SU-DHL-6 (cell line): ENCODE data around the gene DIAPH2.

Source experiments
- H2AFZ ChIP-seq: fragments of 200-600 bp; sonication (generic); 2 replicates; pipeline ENCODE4 v1.6.1; 2014; ENCODE audit warnings: low read depth, mild to moderate bottlenecking, moderate library complexity, mixed read lengths, antibody characterized with exemption, low read length; ENCODE audit not compliant: severe bottlenecking
- H3F3A ChIP-seq: fragments of 200-600 bp; shearing (Covaris generic); 2 replicates; pipeline ENCODE4 v1.6.0; 2016; ENCODE audit warnings: antibody characterized with exemption, mild to moderate bottlenecking; ENCODE audit not compliant: insufficient read depth
- H3K27ac ChIP-seq: fragments of 200-600 bp; sonication (generic); 2 replicates; pipeline ENCODE4 v1.5.1; 2016; ENCODE audit warnings: low read depth, mild to moderate bottlenecking, low read length, moderate library complexity, mixed read lengths
- H3K27me3 ChIP-seq: fragments of 200-600 bp; sonication (generic), shearing (Covaris generic); 2 replicates; pipeline ENCODE4 v1.6.0; 2014; ENCODE audit warnings: mild to moderate bottlenecking, low read length
- H3K36me3 ChIP-seq: fragments of 200-600 bp; sonication (generic); 2 replicates; pipeline ENCODE4 v1.6.1; 2014; ENCODE audit warnings: mild to moderate bottlenecking, low read length, mixed read lengths
- H3K4me2 ChIP-seq: fragments of 300-600, 200-600 bp; shearing (Covaris generic), sonication (generic); 2 replicates; pipeline ENCODE4 v1.6.0; 2014; ENCODE audit warnings: low read length, low read depth, mild to moderate bottlenecking; ENCODE audit not compliant: poor library complexity, severe bottlenecking
- H3K4me3 ChIP-seq: fragments of 200-600 bp; sonication (generic); 2 replicates; pipeline ENCODE4 v1.5.1; 2014; ENCODE audit warnings: antibody characterized with exemption, low read length, mild to moderate bottlenecking, mixed read lengths; ENCODE audit not compliant: insufficient read depth, poor library complexity, severe bottlenecking
- H3K79me2 ChIP-seq: fragments of 200-600 bp; sonication (generic); 2 replicates; pipeline ENCODE4 v1.6.1; 2014; ENCODE audit warnings: mild to moderate bottlenecking, low read length, moderate library complexity; ENCODE audit not compliant: insufficient read depth
- H3K9ac ChIP-seq: fragments of 200-600 bp; sonication (generic); 2 replicates; pipeline ENCODE4 v1.7.0; 2014; ENCODE audit warnings: mild to moderate bottlenecking, low read length
- H3K9me2 ChIP-seq: fragments of 200-600 bp; sonication (generic); replicated peaks from 2 replicates; pipeline ENCODE4 v1.6.1; 2014; ENCODE audit warnings: low read length; ENCODE audit not compliant: insufficient read depth
- H3K9me3 ChIP-seq: fragments of 200-600 bp; sonication (generic); 2 replicates; pipeline ENCODE4 v1.6.1; 2014; ENCODE audit warnings: low read length, mixed read lengths; ENCODE audit not compliant: insufficient read depth
- H4K20me1 ChIP-seq: fragments of 200-600 bp; sonication (generic); 2 replicates; pipeline ENCODE4 v1.6.1; 2014; ENCODE audit warnings: low read depth, mild to moderate bottlenecking, antibody characterized with exemption, low read length, moderate library complexity, mixed read lengths
- CTCF ChIP-seq: fragments of 200-600 bp; sonication (generic); IDR thresholded peaks from one replicate; pipeline ENCODE4 v1.5.1; 2017; ENCODE audit warnings: antibody characterized with exemption, mild to moderate bottlenecking, low read length, moderate library complexity; ENCODE audit not compliant: insufficient read depth, poor library complexity, severe bottlenecking
- EZH2phosphoT487 ChIP-seq: fragments of 200-600 bp; sonication (generic), shearing (Covaris generic); conservative IDR thresholded peaks from 2 replicates; pipeline ENCODE4 v1.6.1; 2018; ENCODE audit warnings: mild to moderate bottlenecking, antibody characterized with exemption, low read length, moderate library complexity, mixed read lengths

Gene DIAPH2

GRCh38 chrX:96807318-96807717 lies 122.7 kb downstream of the DIAPH2 start:
- Histone ChIP-seq H4K20me1 (no peaks in the 10 kb centered on the region), H3K36me3 (no peaks in the 10 kb centered on the region), H3F3A (no peaks in the 10 kb centered on the region), H3K9me3 (no peaks in the 10 kb centered on the region), H3K27ac (no peak overlapping the region), H2AFZ (no peak overlapping the region), H3K4me3 (no peak overlapping the region), H3K9me2 (no peaks in the 10 kb centered on the region), H3K4me2 (no peak overlapping the region), H3K79me2 (no peaks in the 10 kb centered on the region), H3K9ac (no peak overlapping the region), H3K27me3 (no peaks in the 10 kb centered on the region)
- no peak for TF ChIP-seq EZH2phosphoT487
- no peak for TF ChIP-seq CTCF

- H3K9me2 ChIP-seq, result no peaks in the 10 kb centered on the region
- H3K27me3 ChIP-seq, result no peaks in the 10 kb centered on the region
- no peak overlapping the region for H3K4me3 ChIP-seq
- H2AFZ ChIP-seq, result no peak overlapping the region
- H3K36me3 ChIP-seq, result no peaks in the 10 kb centered on the region
- TF ChIP-seq CTCF (no peak), EZH2phosphoT487 (no peak)
- H3K79me2 ChIP-seq, result no peaks in the 10 kb centered on the region
- no peak overlapping the region for H3K27ac ChIP-seq
- no peaks in the 10 kb centered on the region for H3F3A ChIP-seq
- no peaks in the 10 kb centered on the region for H3K9me3 ChIP-seq
- no peaks in the 10 kb centered on the region for H4K20me1 ChIP-seq
- no peak overlapping the region for H3K9ac ChIP-seq
- no peak overlapping the region for H3K4me2 ChIP-seq
Measured at GRCh38 chrX:96820935-96821334, 136.3 kb downstream of the DIAPH2 start.

GRCh38 chrX:96824166-96824565 lies 139.5 kb downstream of the DIAPH2 start:
- Histone ChIP-seq H4K20me1 (no peaks in the 10 kb centered on the region), H3F3A (no peaks in the 10 kb centered on the region), H3K9me3 (no peaks in the 10 kb centered on the region), H3K27me3 (no peaks in the 10 kb centered on the region), H3K79me2 (no peaks in the 10 kb centered on the region), H3K27ac (no peak overlapping the region), H3K4me2 (no peak overlapping the region), H3K9ac (no peak overlapping the region), H2AFZ (no peak overlapping the region), H3K9me2 (no peaks in the 10 kb centered on the region), H3K4me3 (no peak overlapping the region), H3K36me3 (no peaks in the 10 kb centered on the region)
- no peak for TF ChIP-seq CTCF
- TF ChIP-seq EZH2phosphoT487, result no peak

GRCh38 chrX:96833333-96833732 lies 148.7 kb downstream of the DIAPH2 start:
- no peaks in the 10 kb centered on the region for H3K27me3 ChIP-seq
- H3K4me3 ChIP-seq, result no peak overlapping the region
- no peak overlapping the region for H3K9ac ChIP-seq
- no peak overlapping the region; the same call in 1 of the 2 replicates for H3K27ac ChIP-seq
- peaks cover 2% of the 10 kb centered on the region; the same call in 1 of the 2 replicates for H3K79me2 ChIP-seq
- H3K9me2 ChIP-seq, result no peaks in the 10 kb centered on the region
- no peaks in the 10 kb centered on the region for H3K9me3 ChIP-seq
- TF ChIP-seq EZH2phosphoT487 (no peak), CTCF (no peak)
- no peaks in the 10 kb centered on the region for H3K36me3 ChIP-seq
- H4K20me1 ChIP-seq, result no peaks in the 10 kb centered on the region
- H3F3A ChIP-seq, result peaks cover 30% of the 10 kb centered on the region
- H3K4me2 ChIP-seq, result no peak overlapping the region
- H2AFZ ChIP-seq, result no peak overlapping the region
